Measurements from ENCODE around the gene FXYD1.
"Not testable (repeated sequence)": the region's sequence is repeated elsewhere in the genome, so short reads cannot be mapped to it uniquely, and the experiment has no call there.

Gene FXYD1

GRCh38 chr19:35138305-35138892 lies at the start of gene FXYD1:
TSS of gene FXYD1 (plus strand) at chr19:35138824. CDS start at chr19:35140080, 1,256 bp downstream.
- DNase-seq, result peak; percentile 88

GRCh38 chr19:35089554-35089953 lies 49.1 kb upstream of the FXYD1 start:
- no peak for DNase-seq

GRCh38 chr19:35090160-35090505 lies 48.5 kb upstream of the FXYD1 start:
- DNase-seq, result no peak

GRCh38 chr19:35090506-35091214 lies 48.0 kb upstream of the FXYD1 start:
- peak; percentile 65 for DNase-seq

- no peak for DNase-seq
Measured at GRCh38 chr19:35093430-35093829, 45.2 kb upstream of the FXYD1 start.

- no peak for DNase-seq
Measured at GRCh38 chr19:35093941-35094647, 44.5 kb upstream of the FXYD1 start.

GRCh38 chr19:35094656-35095055 lies 44.0 kb upstream of the FXYD1 start:
- no peak for DNase-seq

GRCh38 chr19:35095667-35096368 lies 42.8 kb upstream of the FXYD1 start:
- no peak for DNase-seq

GRCh38 chr19:35098413-35099049 lies 40.1 kb upstream of the FXYD1 start:
- DNase-seq, result no peak

- DNase-seq, result no peak
Measured at GRCh38 chr19:35099155-35099896, 39.3 kb upstream of the FXYD1 start.

- DNase-seq, result no peak
Measured at GRCh38 chr19:35099897-35100275, 38.7 kb upstream of the FXYD1 start.

GRCh38 chr19:35100588-35101533 lies 37.8 kb upstream of the FXYD1 start:
- DNase-seq, result no peak

- DNase-seq, result not testable (repeated sequence)
Measured at GRCh38 chr19:35101949-35102348, 36.7 kb upstream of the FXYD1 start.

- DNase-seq, result not testable (repeated sequence)
Measured at GRCh38 chr19:35103614-35104013, 35.0 kb upstream of the FXYD1 start.

GRCh38 chr19:35104361-35104760 lies 34.3 kb upstream of the FXYD1 start:
- DNase-seq, result no peak

- no peak for DNase-seq
Measured at GRCh38 chr19:35105047-35105410, 33.6 kb upstream of the FXYD1 start.

- no peak for DNase-seq
Measured at GRCh38 chr19:35105411-35106290, 33.0 kb upstream of the FXYD1 start.

GRCh38 chr19:35106291-35106583 lies 32.4 kb upstream of the FXYD1 start:
- no peak for DNase-seq

- no peak for DNase-seq
Measured at GRCh38 chr19:35106898-35107541, 31.6 kb upstream of the FXYD1 start.

GRCh38 chr19:35107545-35107944 lies 31.1 kb upstream of the FXYD1 start:
- no peak for DNase-seq

Data from right forelimb (tissue), 1 donor.